Skeletal muscle tissue (tissue), 4 donors: ENCODE measurements around the gene PRXL2A. TPM values are rescaled to one million over a fixed set of nuclear protein-coding genes. Genes with fewer than 3 reads are reported as not detected.

Source experiments
- H3K27ac ChIP-seq: one replicate; pipeline ENCODE4 v1.7.0; 2013; ENCODE audit warnings: mild to moderate bottlenecking, low read depth, low read length, inconsistent platforms
- H3K27me3 ChIP-seq, 3 donors: one replicate each; pipeline ENCODE4 v1.7.0; 2013; ENCODE audit warnings: low read length in 3 of 3; ENCODE audit not compliant: control insufficient read depth in 3 of 3, insufficient read depth in 3 of 3
- H3K36me3 ChIP-seq, 3 donors: one replicate each; pipeline ENCODE4 v1.7.0; 2013; ENCODE audit warnings: low read length in 3 of 3; ENCODE audit not compliant: control insufficient read depth in 3 of 3, insufficient read depth in 3 of 3
- H3K4me1 ChIP-seq, 3 donors: one replicate each; pipeline ENCODE4 v1.7.0; 2013; ENCODE audit warnings: low read length in 3 of 3, mild to moderate bottlenecking in 3 of 3; ENCODE audit not compliant: control insufficient read depth in 3 of 3, insufficient read depth in 3 of 3
- H3K4me3 ChIP-seq, 3 donors: one replicate each; pipeline ENCODE4 v1.7.0; 2013; ENCODE audit warnings: low read length in 3 of 3
- H3K9ac ChIP-seq, 3 donors: one replicate each; pipeline ENCODE4 v1.7.0; 2013; ENCODE audit warnings: low read length in 3 of 3, mild to moderate bottlenecking in 3 of 3, moderate library complexity in 2 of 3, low read depth in 1 of 3
- H3K9me3 ChIP-seq, 3 donors: one replicate each; pipeline ENCODE4 v1.7.0; 2013; ENCODE audit warnings: low read length in 3 of 3; ENCODE audit not compliant: control insufficient read depth in 3 of 3
- total RNA-seq: library from RNA; depleted of rRNA; stranded (reverse); fragments of >200 nt; gene quantifications from one replicate; pipeline ENCODE4 v1.2.3, GENCODE V29; 2014
- donor health status: Osteomylitis.

The PRXL2A gene
- total RNA-seq, 1 donor from 2014 or later: 19.3 TPM

DNA sequence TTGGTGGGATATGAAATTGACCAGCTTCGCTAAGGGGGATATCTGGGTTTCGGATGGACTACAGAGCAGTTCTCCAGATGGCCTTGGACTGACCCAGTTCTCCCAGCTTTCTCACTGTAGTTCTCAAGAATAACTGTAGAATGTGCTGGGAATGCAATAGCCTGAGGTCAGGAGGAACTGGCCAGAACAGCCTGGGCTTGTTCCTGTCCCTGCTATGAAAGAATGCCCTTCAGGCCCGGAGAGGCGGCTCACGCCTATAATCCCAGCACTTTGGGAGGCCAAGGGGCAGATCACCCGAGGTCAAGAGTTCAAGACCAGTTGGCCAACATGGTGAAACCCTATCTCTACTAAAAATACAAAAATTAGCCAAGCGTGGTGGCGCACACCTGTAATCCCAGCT, 33.5 kb downstream of the PRXL2A start:
- no peaks in the 10 kb centered on the region for H3K36me3 ChIP-seq
- no peak overlapping the region for H3K9ac ChIP-seq
- no peak overlapping the region for H3K27ac ChIP-seq
- no peaks in the 10 kb centered on the region for H3K27me3 ChIP-seq
- H3K4me3 ChIP-seq: no peak overlapping the region
- no peaks in the 10 kb centered on the region for H3K9me3 ChIP-seq
- peaks cover 8 to 17% (median 11%) of the 10 kb centered on the region in 3 donors for H3K4me1 ChIP-seq

GRCh38 chr10:80442879-80443278, 34.5 kb downstream of the PRXL2A start:
- Histone ChIP-seq H3K9me3 (no peaks in the 10 kb centered on the region), H3K27me3 (no peaks in the 10 kb centered on the region), H3K4me1 (peaks cover 8 to 17% (median 11%) of the 10 kb centered on the region in 3 donors), H3K9ac (no peak overlapping the region), H3K27ac (no peak overlapping the region), H3K36me3 (no peaks in the 10 kb centered on the region), H3K4me3 (no peak overlapping the region)

- Histone ChIP-seq H3K36me3 (no peaks in the 10 kb centered on the region), H3K4me1 (peaks cover 8 to 17% (median 11%) of the 10 kb centered on the region in 3 donors), H3K27me3 (no peaks in the 10 kb centered on the region), H3K4me3 (no peak overlapping the region), H3K9ac (no peak overlapping the region), H3K27ac (no peak overlapping the region), H3K9me3 (no peaks in the 10 kb centered on the region)
Observed at GRCh38 chr10:80443531-80443974, 35.2 kb downstream of the PRXL2A start.

DNA sequence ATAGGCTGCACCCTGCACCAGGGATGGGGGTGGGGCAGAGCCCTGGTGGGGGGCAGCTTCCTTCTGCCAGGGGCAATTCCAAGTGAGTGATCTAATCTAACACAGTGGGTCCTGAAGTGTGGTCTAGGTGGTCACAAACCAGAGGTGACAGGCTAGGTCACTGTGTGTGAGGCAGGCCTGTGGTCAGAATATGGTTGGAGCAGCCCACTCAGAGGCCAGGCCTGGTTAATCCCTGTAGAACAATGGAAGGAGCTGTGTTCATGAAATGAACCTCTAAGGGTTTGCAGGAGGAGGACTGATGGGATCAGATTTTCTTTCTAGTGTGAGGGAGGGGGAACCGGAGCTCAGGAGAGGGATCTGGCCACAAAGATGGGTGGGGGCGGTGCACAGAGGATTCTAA, 35.8 kb downstream of the PRXL2A start:
- Histone ChIP-seq H3K9ac (peak overlapping the region in 1 of 3 donors; percentile 28), H3K27me3 (no peaks in the 10 kb centered on the region), H3K36me3 (no peaks in the 10 kb centered on the region), H3K4me1 (peaks cover 8 to 17% (median 11%) of the 10 kb centered on the region in 3 donors), H3K27ac (no peak overlapping the region), H3K9me3 (no peaks in the 10 kb centered on the region), H3K4me3 (no peak overlapping the region)

DNA sequence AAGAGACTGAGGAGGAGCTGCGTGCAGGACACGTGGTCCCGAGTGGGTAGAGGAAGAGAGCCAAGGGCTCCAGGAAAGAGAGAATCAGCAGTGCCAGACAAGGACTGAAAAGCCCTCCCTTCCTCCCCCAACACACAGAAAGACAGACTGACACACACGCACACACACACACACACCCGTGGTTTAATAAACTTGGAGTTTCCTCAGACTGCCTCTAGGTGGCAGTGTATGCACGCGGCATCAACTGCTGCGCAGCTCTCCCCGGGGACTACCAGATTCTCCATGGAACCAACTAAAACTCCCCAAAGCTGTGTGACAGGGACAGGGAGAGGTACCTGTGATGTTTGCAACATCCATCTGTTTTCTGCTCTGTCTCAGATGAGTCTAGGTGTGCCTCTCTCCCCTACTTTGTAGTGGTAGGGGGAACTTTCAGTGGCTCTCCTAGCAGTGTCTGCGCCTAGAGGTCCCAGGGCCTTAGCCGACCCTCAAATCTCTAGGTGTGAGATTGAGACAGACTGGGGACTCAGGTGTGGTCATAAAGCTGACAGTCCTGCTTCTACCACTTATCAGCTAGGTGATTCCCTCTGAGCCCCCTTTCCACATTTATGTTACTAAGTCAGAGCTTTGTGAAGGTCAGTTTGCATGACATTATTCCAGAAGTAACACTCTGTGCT, 36.4 kb downstream of the PRXL2A start:
- peaks cover 8 to 17% (median 11%) of the 10 kb centered on the region in 3 donors for H3K4me1 ChIP-seq
- no peak overlapping the region for H3K4me3 ChIP-seq
- peak overlapping the region in 2 of 3 donors; percentile 5 to 28 for H3K9ac ChIP-seq
- H3K27me3 ChIP-seq: no peaks in the 10 kb centered on the region
- no peaks in the 10 kb centered on the region for H3K9me3 ChIP-seq
- H3K36me3 ChIP-seq: no peaks in the 10 kb centered on the region
- H3K27ac ChIP-seq: no peak overlapping the region

- no peaks in the 10 kb centered on the region for H3K27me3 ChIP-seq
- H3K4me3 ChIP-seq: no peak overlapping the region
- H3K4me1 ChIP-seq: peaks cover 8 to 17% (median 11%) of the 10 kb centered on the region in 3 donors
- H3K9ac ChIP-seq: no peak overlapping the region
- H3K36me3 ChIP-seq: no peaks in the 10 kb centered on the region
- no peaks in the 10 kb centered on the region for H3K9me3 ChIP-seq
- no peak overlapping the region for H3K27ac ChIP-seq
Observed at GRCh38 chr10:80447436-80448190, 39.3 kb downstream of the PRXL2A start.

DNA sequence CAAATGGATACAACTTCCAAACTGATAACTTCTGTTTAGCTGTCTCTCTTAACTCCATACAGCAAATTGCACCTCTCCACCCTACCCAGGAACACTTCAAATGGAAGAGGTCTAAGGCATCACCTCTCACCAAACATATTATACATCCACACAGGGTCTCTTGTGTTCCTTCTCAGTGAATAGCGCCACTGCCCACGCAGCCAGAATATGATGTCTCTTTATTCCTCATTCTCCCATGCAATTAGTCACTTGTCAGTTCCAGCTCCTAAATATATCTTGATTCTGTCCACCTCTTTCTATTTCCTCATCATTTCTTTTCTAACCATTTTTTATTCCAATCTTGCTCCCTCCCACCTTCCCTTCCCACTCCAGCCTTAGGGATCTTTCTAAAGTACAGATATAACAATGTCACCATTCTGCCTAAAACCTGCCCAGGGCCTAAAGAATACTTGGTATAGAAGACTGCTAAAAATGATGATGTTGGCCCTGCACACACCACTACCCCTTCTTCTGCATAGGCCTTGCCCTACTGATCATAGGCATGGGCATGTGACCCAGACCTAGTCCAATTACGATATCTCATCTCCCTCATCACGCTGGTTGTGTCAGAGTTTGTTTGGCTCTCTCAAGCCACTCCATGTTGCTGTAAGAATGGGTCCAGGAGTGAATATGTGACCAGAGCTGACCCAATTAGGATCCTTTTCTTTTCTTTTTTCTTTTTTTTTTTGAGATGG, 40.0 kb downstream of the PRXL2A start:
- H3K27ac ChIP-seq: no peak overlapping the region

GRCh38 chr10:80449520-80449919, 41.2 kb downstream of the PRXL2A start:
- Histone ChIP-seq H3K9me3 (no peaks in the 10 kb centered on the region), H3K4me1 (peaks cover 11 to 18% (median 15%) of the 10 kb centered on the region in 3 donors), H3K27ac (no peak overlapping the region)

More for the DNA sequence above, 40.0 kb downstream of the PRXL2A start:
- H3K36me3 ChIP-seq: no peaks in the 10 kb centered on the region
- no peaks in the 10 kb centered on the region for H3K9me3 ChIP-seq
- H3K27me3 ChIP-seq: no peaks in the 10 kb centered on the region
- H3K4me1 ChIP-seq: peaks cover 10 to 17% (median 14%) of the 10 kb centered on the region in 3 donors
- H3K9ac ChIP-seq: no peak overlapping the region
- no peak overlapping the region for H3K4me3 ChIP-seq

GRCh38 chr10:80451132-80451531, 42.8 kb downstream of the PRXL2A start:
- H3K9me3 ChIP-seq: no peaks in the 10 kb centered on the region

More at GRCh38 chr10:80449520-80449919, 41.2 kb downstream of the PRXL2A start:
- Histone ChIP-seq H3K4me3 (no peak overlapping the region), H3K36me3 (no peaks in the 10 kb centered on the region), H3K9ac (no peak overlapping the region), H3K27me3 (no peaks in the 10 kb centered on the region)

More at GRCh38 chr10:80451132-80451531, 42.8 kb downstream of the PRXL2A start:
- H3K36me3 ChIP-seq: no peaks in the 10 kb centered on the region
- H3K27me3 ChIP-seq: no peaks in the 10 kb centered on the region
- H3K4me1 ChIP-seq: peaks cover 15 to 20% (median 19%) of the 10 kb centered on the region in 3 donors
- H3K4me3 ChIP-seq: no peak overlapping the region
- no peak overlapping the region for H3K9ac ChIP-seq
- no peak overlapping the region for H3K27ac ChIP-seq
